GM21390 (cell line): ENCODE results near the gene DMXL2.
A peak's percentile ranks its signal among the peaks of the same experiment; 100 is the strongest.
"Not testable (repeated sequence)": the region's sequence is repeated elsewhere in the genome, so short reads cannot be mapped to it uniquely, and the experiment has no call there.

Source experiments
- ATAC-seq: cut with Tn5 transposase; IDR thresholded peaks from one replicate; pipeline ENCODE4 v1.9.1; 2021; ENCODE audit not compliant: unreplicated experiment

Gene DMXL2, protein sequence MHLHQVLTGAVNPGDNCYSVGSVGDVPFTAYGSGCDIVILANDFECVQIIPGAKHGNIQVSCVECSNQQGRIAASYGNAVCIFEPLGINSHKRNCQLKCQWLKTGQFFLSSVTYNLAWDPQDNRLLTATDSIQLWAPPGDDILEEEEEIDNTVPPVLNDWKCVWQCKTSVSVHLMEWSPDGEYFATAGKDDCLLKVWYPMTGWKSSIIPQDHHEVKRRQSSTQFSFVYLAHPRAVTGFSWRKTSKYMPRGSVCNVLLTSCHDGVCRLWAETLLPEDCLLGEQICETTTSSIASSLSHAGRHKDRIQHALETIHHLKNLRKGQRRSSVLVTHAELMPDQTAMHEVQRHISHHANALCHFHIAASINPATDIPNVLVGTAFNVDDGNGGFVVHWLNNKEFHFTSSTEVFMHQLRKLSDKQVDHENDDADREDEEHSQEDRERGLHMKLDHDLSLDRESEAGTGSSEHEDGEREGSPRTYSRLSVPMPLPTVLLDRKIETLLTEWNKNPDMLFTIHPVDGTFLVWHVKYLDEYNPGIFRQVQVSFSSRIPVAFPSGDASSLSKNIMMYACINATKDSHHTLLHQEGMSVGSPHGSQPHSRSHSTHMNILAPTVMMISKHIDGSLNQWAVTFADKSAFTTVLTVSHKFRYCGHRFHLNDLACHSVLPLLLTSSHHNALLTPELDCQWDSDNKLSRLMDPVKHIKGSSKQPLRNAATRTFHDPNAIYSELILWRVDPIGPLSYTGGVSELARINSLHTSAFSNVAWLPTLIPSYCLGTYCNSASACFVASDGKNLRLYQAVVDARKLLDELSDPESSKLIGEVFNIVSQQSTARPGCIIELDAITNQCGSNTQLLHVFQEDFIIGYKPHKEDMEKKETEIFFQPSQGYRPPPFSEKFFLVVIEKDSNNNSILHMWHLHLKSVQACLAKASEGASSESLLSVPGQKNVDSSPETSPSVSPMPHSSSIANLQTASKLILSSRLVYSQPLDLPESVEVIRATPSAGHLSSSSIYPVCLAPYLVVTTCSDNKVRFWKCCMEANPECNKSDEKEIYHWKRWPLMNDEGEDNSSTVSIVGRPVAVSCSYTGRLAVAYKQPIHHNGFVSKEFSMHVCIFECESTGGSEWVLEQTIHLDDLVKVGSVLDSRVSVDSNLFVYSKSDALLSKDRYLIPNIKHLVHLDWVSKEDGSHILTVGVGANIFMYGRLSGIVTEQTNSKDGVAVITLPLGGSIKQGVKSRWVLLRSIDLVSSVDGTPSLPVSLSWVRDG (N-terminal part only)

DNA sequence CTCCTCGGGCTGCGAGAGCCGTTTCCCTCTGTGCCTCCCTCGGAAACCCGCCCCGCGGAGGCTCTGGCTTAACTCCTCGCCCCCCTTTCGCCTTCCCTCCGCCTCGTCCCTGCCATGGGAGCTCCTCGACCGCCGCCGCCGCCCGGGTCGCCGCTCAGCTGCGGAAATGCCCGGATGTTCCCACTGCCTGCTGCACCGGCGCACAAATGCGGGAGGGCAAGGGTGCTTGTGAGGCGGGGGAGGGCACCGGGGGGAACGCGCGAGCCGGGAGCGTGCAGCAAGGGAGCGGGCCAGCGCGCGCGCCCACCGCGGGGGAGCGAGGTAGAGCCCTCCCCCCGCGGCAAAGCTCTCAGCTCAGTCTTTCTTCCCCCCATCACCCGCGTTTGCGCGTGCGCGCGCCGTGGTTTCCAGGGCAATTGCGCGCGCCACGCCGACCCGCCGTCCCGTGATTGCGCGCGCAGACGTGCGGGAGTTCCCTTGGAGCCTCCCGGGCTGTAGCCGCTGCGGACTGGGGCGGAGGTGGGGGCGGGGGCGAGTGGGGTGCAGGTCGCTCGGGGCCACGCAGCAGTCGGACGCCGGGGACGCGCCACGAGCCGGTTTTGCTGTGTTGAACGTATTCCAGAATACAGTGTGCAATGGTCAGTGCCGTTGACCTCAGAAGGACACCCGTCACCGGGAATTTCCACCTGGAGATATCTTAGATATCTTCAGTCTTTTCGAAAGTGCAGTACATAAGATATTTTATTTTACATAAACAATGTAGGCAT is at the start of gene DMXL2:
DMXL2 (minus strand) TSS at position 168 of the 767 bp plus-strand sequence. CDS start 226 bp downstream, outside the sequence.
- peak; percentile 24 for ATAC-seq

GRCh38 chr15:51672155-51672687 is 49.6 kb upstream of the DMXL2 start:
- ATAC-seq: no peak

DNA sequence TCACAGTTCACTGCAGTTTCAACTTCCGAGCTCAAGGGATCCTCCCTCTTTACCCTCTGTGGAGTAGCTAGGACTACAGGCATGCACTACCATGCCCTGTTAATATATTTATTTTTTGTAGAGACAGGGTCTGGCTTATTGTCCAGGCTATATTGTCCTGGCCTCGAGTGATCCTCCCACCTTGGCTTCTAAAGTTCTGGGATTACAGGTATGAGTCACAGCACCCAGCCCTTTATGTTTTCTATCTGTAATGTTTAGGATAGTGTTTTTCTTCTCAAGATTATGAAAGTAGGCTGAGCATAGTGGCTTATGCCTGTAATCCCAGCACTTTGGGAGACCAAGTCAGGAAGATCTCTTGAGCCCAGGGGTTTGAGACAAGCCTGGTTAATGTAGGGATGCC is 46.8 kb upstream of the DMXL2 start:
- no peak for ATAC-seq

DNA sequence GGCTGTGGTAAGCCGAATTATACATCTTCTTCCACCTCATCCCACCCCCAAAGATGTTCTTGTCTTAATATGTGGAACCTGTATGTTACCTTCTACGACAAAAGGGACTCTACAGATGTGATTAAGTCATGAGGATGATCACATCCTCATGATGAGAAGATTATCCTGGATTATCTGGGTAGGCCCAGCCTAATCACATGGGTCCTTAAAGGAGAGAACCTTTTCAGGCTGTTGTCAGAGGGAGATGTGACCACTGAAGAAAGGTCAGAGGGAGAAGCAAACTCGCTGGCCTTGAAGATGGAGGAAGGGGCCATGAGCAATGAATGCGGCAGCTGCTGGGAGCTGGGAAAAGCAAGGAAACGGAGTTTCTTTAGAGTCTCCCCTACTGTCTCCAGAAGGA is 45.9 kb upstream of the DMXL2 start:
- no peak for ATAC-seq

DNA sequence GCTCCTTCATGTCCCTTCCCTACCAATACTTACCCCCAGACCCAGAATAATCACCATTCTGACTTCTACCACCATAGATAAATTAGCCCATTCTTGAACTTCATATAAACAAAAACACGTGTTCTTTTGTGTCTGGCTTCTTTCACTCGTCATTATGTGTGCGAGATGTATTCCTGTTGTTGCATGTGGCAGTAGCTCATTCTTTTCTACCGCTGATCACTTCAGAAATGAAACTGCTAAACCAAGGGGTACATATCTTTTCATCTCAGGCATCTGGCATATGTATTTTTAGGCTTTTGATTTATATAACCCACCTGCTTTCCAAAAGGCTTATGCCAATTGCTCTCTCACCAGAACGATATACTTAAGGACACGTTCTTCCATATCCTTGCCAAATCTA is 44.9 kb upstream of the DMXL2 start:
- no peak for ATAC-seq

DNA sequence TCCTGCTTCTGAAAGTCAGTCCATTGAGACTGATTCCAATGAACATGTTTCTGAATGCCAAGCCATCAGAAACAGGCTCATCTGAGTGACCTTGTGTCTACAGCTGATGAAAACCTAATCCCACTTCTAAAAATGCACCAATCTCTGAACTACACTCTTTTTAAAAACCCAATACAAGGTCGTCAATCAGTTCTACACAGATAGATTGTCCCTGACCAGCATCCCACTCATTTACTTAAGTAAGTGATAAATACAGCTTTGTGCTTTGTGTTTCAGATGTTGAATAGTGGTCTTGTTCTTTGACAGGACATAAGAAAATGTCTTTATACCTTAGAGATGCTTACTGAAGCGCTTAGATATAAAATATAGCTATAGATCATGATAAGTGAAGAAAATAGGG is 38.5 kb upstream of the DMXL2 start:
- no peak for ATAC-seq

GRCh38 chr15:51658664-51659063 is 36.1 kb upstream of the DMXL2 start:
- ATAC-seq: no peak

DNA sequence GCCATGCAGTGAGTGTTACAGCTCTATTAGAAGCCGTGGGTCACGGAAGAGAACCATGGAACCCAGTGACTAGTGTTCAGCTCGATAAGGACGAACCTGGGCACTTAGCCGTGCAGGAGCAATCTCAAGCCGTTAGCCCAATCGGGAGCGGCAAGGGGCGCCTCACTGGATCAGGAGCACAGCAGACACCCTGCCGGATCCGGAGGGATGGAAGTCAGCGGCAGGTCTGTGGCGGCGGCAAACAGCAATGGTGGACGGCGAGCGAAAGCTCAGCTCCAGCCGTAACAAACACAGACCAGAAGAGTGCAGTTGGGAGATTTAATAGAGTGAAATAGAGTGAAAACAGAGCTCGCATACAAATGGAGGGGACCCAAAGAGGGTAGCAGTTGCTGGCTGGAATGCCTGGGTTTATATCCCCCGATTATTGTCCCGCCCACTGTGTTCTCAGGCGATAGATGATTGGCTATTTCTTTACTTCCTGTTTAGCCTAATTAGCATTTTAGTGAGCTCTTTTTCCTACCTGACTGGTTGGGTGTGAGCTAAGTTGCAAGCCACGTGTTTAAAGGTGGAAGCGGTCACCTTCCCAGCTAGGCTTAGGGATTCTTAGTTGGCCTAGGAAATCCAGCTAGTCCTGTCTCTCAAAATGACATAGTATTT is 33.0 kb upstream of the DMXL2 start:
- ATAC-seq: not testable (repeated sequence)

- no peak for ATAC-seq
These were observed 29.6 kb upstream of the DMXL2 start for GRCh38 chr15:51652084-51652668.

DNA sequence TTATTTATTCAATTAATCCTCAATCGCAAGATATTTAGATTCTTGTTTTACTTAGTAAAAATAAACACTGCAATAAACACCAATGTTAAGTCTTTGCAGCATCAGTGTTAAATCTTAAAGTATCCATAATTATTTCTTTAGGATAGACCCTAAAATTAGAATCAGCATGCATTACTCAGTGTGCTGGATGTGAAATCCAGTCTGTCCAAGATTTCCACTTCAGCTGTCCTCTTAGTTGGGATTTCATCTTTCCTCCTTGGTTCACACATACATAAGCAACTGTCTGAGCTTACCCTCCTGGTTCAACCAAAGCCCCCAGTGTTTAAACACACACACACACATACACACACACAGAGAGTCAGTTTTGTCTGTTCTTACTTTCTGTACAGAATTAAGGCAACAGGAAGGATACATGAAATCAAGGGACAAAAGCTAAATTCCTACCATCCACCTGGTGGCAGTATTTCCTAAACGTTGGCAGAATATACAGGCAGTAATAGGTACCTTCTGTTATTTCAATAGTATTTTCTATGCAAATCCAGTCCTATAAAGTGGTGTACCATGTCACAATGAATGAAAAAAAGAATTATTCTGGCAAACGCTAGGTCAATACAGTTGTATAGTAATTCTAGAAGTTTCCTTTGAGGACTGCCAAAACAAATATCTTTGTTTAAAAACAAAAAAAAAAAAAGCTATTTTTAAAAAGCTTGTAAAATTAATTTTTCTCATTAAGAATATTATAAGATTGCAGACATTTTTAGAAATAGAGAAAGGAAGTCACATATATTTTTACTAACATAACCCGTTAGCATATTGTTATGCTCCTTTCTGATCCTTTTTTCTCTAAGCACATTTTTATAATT is 27.3 kb upstream of the DMXL2 start:
- ATAC-seq: no peak

GRCh38 chr15:51648643-51649042 is 26.1 kb upstream of the DMXL2 start:
- ATAC-seq: not testable (repeated sequence)

GRCh38 chr15:51648101-51648500 is 25.5 kb upstream of the DMXL2 start:
- ATAC-seq: not testable (repeated sequence)

- no peak for ATAC-seq
These were observed 24.6 kb upstream of the DMXL2 start for GRCh38 chr15:51647128-51647562.

DNA sequence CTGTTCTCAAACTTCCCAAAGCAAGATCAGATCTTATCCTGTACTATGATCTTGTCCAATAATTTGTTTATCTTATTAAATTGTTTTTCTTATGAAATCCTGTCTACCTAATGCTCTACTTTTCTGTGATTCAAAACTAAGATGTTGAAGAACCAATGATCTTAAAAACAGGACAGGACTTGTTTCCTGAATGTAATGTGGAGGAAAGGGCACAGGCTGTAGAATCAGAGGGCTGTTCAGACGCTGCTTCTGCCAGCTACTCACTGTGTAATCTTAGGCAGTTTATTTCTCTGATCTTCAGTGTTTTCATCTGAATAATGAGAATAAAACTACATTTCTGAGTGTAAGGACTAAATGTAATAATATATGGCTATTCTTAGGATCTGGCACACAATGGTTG is 20.1 kb upstream of the DMXL2 start:
- no peak for ATAC-seq

GRCh38 chr15:51641490-51642130 is 19.0 kb upstream of the DMXL2 start:
- ATAC-seq: no peak

DNA sequence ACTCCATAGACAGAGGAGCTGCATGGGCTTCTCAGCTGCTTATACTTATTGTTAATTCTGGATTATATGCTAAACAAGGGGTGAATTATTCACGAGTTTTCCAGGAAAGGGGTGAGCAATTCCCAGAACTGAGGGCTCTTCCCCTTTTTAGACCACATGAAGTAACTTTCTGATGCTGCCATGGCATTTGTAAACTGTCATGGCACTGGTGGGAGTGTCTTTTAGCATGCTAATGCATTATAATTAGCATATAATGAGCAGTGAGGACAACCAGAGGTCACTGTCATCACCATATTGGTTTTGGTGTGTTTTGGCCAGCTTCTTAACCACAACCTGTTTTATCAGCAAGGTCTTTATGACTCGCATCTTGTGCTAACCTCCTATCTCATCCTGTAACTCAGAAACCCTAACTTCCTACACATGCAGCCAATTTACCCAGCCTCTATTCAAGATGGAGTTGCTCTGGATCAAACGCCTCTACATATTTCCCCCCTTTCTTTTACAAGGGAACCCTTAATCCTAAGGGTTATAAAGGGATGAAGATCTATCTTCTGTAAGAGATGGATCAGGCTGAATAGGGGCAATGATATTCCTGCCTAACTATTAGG is 12.1 kb upstream of the DMXL2 start:
- ATAC-seq: no peak

DNA sequence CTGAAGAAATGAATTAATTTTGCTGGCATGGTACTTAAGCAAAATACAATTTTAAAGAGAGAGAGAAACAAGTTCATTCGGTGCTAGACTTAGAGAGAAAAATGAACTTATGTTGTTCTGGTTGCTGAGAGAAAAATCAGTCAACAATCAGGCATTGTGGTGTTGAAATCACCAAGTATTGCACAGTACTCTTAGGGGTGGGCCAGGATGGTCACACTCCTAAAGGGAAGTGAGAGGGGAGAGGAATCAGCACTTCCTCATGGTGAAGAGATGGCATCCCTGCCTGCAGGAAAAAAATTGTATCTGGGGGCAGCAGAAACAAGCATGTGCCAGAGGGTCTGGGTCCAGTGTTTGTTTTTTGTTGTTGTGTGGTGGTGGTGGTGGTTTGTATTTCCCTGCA is 7.0 kb upstream of the DMXL2 start:
- ATAC-seq: no peak
